GM21515 (cell line): ENCODE results near the gene PLBD1.

ENCODE experiments used
- ATAC-seq: cut with Tn5 transposase; IDR thresholded peaks from one replicate; pipeline ENCODE4 v1.9.1; 2021; ENCODE audit not compliant: unreplicated experiment

The PLBD1 gene

DNA sequence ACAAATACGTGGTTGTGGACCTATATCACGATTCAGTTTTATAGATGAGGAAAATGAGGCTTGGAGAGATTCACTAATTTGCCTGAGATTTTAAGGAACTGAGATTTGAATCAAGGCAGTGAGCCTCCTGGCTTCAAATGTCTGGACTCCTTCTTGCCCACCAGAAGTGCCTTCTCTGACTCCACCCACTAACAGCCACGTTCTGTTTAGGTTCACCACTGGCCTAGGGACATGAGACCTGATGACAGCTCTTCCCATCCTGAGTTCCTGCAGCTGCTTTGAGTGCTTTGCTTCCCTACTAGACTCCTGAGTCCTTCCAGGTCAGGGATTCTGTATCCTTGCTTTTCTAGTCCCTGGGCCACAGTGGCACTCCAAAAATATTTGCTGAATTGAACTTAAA lies 57.1 kb downstream of the PLBD1 start:
- no peak for ATAC-seq

DNA sequence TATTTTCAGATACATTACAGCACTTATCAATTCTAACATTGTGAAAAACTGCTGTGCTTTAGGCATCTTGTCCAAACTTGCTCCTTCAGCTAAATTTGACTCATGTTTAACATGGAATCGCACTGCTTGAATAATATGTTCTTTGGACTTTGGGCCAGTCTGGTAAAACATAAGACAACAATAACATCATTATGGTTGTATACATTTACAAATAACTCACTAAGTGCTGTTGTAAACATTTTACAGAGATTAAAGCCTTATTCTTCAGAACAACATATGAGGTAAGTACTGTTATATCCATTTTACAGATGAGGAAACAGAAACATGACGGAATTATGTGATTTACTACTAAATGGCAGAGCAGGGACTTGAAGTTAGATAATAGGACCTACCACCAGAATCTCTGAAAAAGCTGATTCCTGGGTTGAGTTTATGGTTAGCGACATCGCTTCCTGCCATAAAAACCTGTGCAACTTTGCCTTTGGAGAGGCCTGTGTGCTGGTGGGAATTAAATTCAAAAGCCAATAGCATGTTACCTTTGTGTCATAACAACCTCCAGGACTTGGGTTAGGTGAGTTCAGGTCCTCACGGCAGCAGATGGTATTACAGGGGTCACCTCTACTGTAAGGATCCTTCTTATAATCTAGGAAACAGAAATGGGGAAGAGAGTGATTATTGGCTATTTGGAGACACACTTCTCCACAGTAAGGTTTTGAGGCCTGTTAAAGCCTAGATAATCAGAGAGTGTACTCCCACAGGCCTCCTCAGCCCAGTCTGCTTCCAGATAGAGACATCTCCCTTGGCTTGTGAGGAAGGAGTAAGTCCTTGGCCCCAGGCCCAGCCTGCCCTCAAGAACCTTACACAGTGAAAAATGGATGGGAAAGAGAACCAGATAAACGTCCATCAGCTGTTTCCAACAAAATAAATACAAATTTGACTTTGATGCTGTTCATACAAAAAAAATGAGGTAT lies 61.8 kb downstream of the PLBD1 start:
- no peak for ATAC-seq

DNA sequence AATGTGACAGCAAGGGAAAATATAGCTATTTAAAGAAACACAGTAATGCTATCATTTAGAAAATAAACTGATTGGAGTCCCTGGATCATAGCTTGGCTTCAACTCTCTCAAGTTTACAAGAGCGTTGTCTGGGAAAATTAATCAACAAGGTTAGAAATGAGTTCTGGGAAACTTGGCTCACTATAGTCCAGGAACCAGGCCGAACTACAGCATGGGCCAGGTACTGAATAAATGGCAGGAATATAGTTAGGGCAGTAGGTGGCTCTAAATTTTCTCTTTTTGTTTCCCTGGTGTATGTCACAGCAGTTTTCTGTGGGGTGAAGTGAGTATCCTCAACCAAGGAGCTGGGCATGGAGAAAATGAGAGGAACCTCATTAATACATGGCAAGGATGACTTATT lies 72.4 kb downstream of the PLBD1 start:
- ATAC-seq: no peak

DNA sequence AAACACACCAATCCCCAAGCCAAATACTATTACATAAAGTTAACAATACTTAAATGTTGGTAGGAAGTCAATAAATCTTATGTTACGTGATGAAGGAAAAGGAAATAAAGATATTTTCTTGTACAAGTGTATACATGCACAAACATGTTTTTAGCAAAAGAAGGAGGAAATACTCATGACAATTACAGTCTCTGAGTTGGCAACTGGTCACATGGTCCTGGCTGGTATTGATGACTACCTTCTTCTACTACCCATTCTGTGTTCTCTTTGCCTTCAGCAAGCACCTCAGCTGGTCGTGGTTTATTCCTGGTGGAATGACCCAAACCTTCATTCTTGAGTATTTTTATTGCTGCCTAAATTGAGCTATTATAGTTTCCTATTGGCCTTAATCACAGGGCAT lies 84.8 kb downstream of the PLBD1 start:
- no peak for ATAC-seq

DNA sequence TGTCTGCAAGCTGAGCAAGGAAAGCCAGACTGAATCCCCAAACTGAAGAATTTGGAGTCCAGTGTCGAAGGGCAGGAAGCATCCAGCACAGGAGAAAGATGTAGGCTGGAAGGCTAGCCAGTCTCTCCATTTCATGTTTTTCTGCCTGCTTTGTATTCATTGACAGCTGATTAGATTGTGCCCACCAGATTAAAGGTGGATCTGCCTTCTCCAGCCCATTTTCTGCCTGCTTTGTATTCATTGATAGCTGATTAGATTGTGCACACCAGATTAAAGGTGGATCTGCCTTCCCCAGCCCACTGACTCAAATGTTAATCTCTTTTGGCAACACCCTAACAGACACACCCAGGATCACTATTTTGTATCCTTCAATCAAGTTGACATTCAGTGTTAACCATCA lies 85.3 kb downstream of the PLBD1 start:
- ATAC-seq: no peak

DNA sequence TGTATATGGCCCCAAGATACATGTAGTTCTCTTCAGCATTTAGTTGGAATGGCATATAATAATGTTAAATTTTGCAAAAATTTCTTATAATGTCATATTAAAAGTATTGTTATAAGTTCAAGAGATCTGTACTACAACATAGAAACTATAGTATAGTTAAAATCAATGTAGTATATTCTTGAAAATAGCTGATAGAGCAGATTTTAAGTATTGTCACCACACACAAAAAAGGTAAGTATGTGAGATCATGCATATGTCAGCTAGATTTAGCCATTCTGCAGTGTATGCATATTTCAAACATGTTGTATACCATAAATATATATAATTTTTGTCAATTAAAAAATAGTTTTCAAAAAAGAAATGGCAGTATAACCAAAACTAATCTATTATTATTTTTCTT lies 86.5 kb downstream of the PLBD1 start:
- ATAC-seq: no peak

DNA sequence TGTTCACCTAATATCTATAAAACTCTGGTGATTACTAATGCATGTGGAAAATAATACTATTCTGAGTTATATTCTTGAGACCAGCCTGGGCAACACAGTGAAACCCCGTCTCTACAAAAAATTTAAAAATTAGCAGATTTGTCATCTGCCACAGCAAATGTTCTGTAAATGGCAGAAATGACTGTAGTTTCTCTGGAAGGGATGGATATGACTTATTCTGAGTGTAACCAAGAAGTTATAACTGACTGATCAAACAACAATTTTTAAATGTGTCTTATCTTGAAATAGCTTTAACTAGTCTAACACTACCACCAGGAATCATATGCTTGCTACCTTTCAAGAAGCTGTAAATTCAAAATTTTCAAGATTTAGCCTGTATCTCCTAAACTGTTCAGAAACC lies 88.7 kb downstream of the PLBD1 start:
- no peak for ATAC-seq

DNA sequence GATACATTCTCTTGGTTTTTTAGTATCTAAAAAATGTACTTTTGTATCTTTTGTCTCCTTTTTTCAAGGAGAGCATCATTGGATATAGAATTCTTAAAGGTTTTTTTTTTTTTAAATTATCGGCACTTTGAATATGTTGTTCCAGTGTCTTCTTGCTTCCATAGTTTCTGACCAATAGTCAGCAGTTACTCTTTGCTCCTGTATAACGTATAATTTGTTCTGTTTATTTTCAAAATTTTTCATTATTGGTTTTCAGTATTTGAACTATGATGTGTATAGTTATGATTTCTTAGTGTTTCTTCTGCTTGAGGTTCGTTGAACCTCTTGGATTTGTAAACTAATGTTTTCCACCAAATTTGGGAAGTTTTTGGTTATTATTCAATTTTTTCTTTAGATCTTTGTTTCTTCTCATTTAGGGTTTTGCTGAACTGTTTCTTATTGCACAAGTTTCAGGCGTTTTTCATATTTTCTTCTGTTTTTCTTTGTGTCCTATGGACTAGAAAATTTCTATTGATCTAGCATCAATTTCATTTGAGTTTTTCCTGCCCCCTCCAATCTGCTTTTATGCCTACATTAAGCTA lies 93.9 kb downstream of the PLBD1 start:
- no peak for ATAC-seq

DNA sequence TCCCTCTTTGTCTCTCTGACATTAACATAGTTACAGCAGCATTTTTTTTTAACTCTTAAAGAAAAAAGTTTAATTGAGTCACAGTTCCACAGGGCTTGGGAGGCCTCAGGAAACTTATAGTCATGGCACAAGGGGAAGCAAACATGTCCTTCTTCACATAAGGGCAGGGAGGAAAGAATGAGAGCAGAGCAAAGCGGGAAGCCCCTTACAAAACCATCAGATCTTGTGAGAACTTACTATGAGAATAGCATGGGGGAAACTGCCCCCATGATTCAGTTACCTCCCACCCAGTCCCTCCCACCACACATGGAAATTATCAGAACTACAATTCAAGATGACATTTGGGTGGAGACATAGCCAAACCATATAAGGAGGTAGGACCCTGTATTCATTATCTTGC lies 96.2 kb downstream of the PLBD1 start:
- no peak for ATAC-seq

DNA sequence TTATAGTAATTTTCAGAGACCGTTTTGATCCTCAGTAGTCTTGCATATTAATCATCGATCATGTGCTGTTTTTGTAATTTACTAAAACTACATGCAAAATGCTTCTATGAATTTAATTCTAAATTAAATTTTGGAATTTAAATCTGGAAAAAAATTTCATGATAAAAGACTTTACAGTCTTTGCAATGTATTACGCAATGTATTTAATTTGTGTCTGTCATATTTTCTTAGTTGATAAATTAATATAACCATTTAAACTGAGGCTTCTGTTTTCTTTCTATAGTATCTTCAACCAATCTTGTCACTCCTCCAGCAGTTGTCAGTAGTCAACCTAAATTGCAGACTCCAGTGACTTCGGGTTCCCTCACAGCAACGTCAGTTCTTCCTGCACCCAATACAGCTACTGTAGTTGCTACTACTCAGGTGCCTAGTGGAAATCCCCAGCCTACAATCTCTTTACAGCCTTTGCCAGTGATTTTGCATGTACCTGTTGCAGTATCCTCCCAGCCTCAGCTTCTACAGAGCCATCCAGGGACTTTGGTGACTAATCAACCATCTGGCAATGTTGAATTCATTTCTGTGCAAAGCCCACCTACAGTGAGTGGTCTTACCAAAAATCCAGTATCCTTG lies 107.4 kb downstream of the PLBD1 start:
- no peak for ATAC-seq

DNA sequence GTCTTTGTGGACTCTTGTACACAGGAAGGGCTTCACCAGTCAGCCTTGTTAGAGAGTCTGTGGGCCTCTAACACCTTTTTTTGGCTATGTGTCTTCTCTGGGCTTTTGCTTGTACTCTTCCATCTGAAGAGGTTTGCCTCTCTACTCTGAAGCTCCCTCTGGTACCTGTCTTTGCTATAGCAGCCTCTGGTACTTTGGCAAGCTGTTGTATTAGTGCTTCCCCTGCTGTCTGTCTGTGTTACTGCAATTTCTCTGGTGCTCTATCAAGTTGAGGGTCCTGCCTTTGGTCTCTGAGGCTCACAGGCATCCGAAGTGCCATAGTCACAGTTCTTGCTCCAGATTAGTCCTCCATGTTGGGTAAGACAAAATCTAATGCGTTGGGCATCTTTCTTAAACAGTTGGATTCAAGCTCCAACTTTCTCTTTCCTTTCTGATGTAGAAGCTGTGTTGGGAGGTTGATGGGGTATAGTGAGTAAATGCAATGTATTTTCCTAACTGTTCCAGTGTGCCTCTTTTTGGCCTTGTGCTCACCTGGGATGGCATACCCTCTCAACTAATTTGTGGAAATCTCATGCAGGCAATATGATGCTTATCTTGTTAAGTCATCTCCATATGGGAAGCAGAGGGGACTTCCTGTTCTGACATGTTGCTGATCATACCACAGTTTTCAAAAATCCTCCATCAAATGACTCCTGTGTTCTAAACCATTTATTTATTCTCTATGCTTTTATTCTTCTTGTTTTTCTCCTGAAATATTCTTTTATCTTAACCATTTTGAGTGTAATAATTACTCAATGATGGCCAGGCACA lies 113.4 kb downstream of the PLBD1 start:
- peak; percentile 73 for ATAC-seq
